ENCODE measurements around the gene PRKAG1.

PRKAG1 gene

GRCh38 chr12:48961331-48961730 lies 57.2 kb downstream of the PRKAG1 start:
- no peak for DNase-seq

DNA sequence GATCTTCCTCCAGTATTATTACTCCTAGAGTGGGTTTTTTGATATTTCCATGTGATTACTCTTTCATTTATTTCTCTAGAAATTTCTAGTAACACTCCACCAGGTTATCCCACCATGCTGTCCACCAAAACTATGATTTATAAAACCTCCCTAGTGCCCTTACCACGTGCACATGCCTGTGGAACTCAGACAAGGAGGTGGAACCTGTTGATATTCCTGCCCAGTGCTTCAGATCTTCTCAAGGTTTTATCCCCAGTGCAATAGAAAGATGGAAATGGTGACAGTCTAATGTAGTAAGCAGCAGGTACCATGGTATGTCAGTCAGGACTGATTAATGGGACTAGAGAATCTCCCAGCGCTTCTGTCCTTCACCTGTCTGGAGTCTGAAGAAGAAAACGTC lies 57.7 kb downstream of the PRKAG1 start:
- no peak for DNase-seq

- no peak for DNase-seq
These were observed 60.6 kb downstream of the PRKAG1 start for GRCh38 chr12:48958049-48958388.

GRCh38 chr12:48957141-48958048 lies 61.2 kb downstream of the PRKAG1 start, which contains the start of gene ARF3:
ARF3 (minus strand) TSS chr12:48957487; CDS start chr12:48941095, 16,392 bp downstream.
- DNase-seq = peak; percentile 97

DNA sequence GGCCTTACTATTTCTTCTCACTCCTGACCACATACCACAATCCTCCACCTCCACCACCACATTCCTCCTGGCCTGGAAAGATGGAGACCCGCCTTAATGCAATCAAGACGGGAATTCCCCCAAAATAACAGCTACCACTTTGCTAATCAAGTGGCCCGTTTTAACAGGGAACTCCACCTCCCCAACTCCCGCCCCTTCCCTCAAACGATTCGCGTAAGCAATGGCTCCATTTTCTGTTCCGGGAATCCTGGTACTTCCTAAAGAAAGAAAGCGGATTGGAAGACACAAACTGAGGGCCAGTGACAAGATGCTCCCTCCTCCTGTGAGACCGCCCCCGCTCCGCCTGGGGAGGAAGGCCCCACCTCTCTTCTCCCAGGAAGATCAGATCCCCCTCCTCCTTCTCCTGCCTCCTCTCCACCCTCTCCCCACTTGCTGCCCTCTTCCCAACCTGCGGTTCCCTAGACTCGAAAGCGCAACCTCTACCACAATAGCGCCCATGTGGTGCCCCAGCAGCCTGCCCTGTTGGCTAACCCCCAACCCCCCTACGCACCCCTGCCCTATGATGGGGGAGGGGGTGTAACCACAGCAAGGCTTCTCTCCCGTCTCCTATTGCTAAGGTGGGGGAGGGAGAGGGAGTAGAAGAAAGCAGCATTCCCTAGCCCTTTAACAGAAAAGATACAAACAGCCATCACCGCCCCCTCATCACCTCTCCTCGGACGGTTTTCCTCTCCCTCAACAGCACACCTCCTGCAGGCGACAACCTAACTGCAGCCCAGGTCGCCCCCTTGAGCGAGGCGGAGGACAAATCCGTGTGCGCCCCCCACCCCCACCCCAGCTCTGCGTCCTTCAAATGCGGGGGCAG lies 62.1 kb downstream of the PRKAG1 start:
- DNase-seq = peak; percentile 96

GRCh38 chr12:48954841-48955501 lies 63.6 kb downstream of the PRKAG1 start:
- DNase-seq = no peak

DNA sequence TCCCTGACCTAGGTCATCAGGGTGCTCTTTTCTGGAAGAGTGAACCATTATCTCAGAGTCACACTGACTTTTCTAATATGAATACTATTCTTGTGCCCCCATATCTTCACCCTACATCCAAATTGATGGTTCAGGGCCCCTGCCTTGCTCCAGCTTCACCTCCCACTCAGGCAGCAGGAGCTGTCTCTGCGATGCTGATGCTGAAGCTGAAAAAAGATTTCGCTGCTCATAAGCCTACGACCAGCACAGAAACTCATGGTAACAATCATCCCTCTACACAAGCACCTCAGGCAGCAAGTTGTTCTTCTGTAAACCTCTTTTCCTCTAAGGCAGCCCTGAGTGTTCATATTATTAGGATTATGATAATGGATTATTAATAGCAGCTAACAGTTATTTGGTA lies 64.5 kb downstream of the PRKAG1 start:
- no peak for DNase-seq

- DNase-seq = no peak
These were observed 65.9 kb downstream of the PRKAG1 start for GRCh38 chr12:48952691-48953090.
